GM18867 (cell line): ENCODE measurements around the gene CEACAM3.
"Not testable (repeated sequence)": the region's sequence is repeated elsewhere in the genome, so short reads cannot be mapped to it uniquely, and the experiment has no call there.

Experiments
- ATAC-seq: cut with Tn5 transposase; IDR thresholded peaks from one replicate; pipeline ENCODE4 v1.9.1; 2021; ENCODE audit warnings: mild to moderate bottlenecking, moderate library complexity; ENCODE audit not compliant: unreplicated experiment

Gene CEACAM3

GRCh38 chr19:41796362-41796761 is at the start of gene CEACAM3:
Gene CEACAM3, plus strand, starts transcription at chr19:41796587. Its CDS starts 91 bp downstream, at chr19:41796678.
- ATAC-seq = no peak

- no peak for ATAC-seq
Measured at GRCh38 chr19:41746593-41747227, 49.7 kb upstream of the CEACAM3 start.

- ATAC-seq = no peak
Measured at GRCh38 chr19:41748012-41748411, 48.4 kb upstream of the CEACAM3 start.

GRCh38 chr19:41750248-41751134 is 45.9 kb upstream of the CEACAM3 start:
- not testable (repeated sequence) for ATAC-seq

- ATAC-seq = no peak
Measured at GRCh38 chr19:41753159-41753558, 43.2 kb upstream of the CEACAM3 start.

GRCh38 chr19:41753936-41754529 is 42.4 kb upstream of the CEACAM3 start:
- no peak for ATAC-seq

- ATAC-seq = no peak
Measured at GRCh38 chr19:41755328-41755913, 41.0 kb upstream of the CEACAM3 start, which contains the start of gene CEACAM6. Gene CEACAM6, plus strand, starts transcription at chr19:41755530. Its CDS starts 109 bp downstream, at chr19:41755639.

GRCh38 chr19:41758846-41759245 is 37.5 kb upstream of the CEACAM3 start:
- no peak for ATAC-seq

GRCh38 chr19:41767115-41767514 is 29.3 kb upstream of the CEACAM3 start:
- no peak for ATAC-seq

GRCh38 chr19:41768105-41768504 is 28.3 kb upstream of the CEACAM3 start:
- ATAC-seq = not testable (repeated sequence)

- no peak for ATAC-seq
Measured at GRCh38 chr19:41769608-41770007, 26.8 kb upstream of the CEACAM3 start.

GRCh38 chr19:41771410-41771809 is 25.0 kb upstream of the CEACAM3 start:
- ATAC-seq = no peak

- ATAC-seq = no peak
Measured at GRCh38 chr19:41774515-41774980, 21.8 kb upstream of the CEACAM3 start.

GRCh38 chr19:41776700-41777099 is 19.7 kb upstream of the CEACAM3 start:
- ATAC-seq = no peak

- no peak for ATAC-seq
Measured at GRCh38 chr19:41783612-41784011, 12.8 kb upstream of the CEACAM3 start.

GRCh38 chr19:41784312-41784711 is 12.1 kb upstream of the CEACAM3 start:
- no peak for ATAC-seq

GRCh38 chr19:41784743-41785142 is 11.6 kb upstream of the CEACAM3 start:
- ATAC-seq = no peak

GRCh38 chr19:41785653-41786052 is 10.7 kb upstream of the CEACAM3 start:
- no peak for ATAC-seq

- no peak for ATAC-seq
Measured at GRCh38 chr19:41787055-41787454, 9.3 kb upstream of the CEACAM3 start.

GRCh38 chr19:41788518-41788917 is 7.9 kb upstream of the CEACAM3 start:
- not testable (repeated sequence) for ATAC-seq

GRCh38 chr19:41789053-41789452 is 7.3 kb upstream of the CEACAM3 start:
- not testable (repeated sequence) for ATAC-seq
